ENCODE data around the gene KHDC1L.
"Not testable (repeated sequence)": the region's sequence is repeated elsewhere in the genome, so short reads cannot be mapped to it uniquely, and the experiment has no call there.

KHDC1L gene, protein sequence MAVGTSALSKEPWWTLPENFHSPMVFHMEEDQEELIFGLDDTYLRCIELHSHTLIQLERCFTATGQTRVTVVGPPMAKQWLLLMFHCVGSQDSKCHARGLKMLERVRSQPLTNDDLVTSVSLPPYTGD
- total RNA-seq = 0 reads per million in 2 experiments

DNA sequence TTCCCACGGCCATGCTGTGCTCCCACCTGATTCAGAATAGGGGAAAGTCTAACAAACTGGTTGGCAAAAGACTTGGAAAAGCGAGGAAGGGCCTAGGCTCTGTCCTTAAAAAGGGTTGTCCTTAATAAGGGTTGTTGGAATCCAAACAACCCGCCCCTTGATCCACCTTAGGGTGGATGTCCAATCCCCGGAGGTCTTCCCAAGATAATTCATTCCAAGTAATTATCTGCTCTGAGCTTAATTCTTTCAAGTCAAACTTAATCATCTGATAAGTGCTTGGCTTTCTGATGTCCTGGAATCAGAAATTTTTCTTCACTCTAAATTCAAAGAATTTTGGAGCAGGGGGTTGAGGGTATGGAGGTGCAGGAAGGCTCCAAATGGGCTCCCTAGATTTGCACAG, at the start of gene KHDC1L:
TSS of gene KHDC1L (minus strand) at position 101 of the 400 bp plus-strand sequence. CDS start at position 13, 88 bp downstream.
- no peak for DNase-seq (ENCODE audit: low read depth)

DNA sequence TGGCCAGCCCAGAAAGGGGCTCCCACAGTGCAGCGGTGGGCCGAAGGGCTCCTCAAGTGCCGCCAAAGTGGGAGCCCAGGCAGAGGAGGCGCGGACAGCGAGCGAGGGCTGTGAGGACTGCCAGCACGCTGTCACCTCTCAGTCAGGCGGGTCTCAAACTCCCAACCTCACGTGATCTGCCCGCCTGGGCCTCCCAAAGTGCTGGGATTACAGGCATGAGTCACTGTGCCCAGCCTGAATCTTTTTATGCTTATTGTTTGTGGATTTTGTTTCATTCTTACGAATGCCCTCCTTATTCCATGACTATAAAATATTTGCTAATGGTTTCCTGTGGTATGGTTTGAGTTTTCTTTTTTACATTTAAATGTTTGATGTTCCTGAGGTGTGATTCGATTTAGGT, 44.0 kb upstream of the KHDC1L start:
- DNase-seq (ENCODE audit: low read depth) = not testable (repeated sequence)

DNA sequence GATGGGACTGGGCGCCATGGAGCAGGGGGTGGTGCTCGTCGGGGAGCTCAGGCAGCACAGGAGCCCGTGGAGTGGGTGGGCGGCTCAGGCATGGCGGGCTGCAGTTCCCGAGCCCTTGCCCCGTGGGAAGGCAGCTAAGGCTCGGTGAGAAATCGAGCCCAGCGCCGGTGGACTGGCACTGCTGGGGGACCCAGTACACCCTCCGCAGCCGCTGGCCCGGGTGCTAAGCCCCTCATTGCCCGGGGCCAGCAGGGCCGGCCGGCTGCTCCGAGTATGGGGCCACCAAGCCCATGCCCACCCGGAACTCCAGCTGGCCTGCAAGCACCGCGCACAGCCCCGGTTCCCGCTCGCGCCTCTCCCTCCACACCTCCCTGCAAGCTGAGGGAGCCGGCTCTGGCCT, 43.6 kb upstream of the KHDC1L start:
- DNase-seq (ENCODE audit: low read depth) = not testable (repeated sequence)

DNA sequence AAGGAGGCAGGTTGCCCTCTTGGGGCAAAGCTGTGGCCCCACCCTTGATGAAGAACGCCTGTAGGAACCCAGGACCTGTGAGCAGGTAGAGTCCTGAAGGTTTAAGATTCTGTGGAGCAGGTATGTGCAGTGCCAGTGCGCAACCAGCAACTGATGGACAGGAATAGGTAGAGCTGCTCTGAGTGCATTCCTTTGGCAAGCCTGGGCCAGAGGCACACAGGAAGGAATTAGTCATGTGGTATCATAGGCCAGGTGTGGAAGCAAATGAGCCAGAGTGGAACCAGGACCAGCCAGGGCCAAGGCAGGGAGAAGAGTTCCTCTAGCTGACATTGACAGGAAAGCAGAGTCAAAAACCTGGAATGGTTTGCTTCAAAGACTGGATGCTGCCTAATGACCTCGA, 39.1 kb upstream of the KHDC1L start:
- no peak for DNase-seq (ENCODE audit: low read depth)

DNA sequence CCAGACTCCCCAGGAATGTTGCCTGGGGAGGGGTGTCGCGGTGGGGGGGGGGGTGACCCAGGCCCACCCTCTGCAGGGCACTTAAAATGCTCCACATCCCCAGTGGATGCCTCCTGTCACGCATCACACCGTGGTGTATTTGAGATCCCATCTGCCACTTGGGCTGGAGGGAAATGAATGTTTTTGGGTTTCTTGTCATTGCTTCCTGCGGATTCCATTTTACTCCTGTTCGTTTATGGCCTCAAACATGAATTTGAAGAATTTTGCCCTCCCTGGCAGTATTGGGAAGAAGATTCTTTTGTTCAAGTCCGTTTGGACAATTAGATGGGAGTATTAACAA, 38.2 kb upstream of the KHDC1L start:
- DNase-seq (ENCODE audit: low read depth) = no peak

DNA sequence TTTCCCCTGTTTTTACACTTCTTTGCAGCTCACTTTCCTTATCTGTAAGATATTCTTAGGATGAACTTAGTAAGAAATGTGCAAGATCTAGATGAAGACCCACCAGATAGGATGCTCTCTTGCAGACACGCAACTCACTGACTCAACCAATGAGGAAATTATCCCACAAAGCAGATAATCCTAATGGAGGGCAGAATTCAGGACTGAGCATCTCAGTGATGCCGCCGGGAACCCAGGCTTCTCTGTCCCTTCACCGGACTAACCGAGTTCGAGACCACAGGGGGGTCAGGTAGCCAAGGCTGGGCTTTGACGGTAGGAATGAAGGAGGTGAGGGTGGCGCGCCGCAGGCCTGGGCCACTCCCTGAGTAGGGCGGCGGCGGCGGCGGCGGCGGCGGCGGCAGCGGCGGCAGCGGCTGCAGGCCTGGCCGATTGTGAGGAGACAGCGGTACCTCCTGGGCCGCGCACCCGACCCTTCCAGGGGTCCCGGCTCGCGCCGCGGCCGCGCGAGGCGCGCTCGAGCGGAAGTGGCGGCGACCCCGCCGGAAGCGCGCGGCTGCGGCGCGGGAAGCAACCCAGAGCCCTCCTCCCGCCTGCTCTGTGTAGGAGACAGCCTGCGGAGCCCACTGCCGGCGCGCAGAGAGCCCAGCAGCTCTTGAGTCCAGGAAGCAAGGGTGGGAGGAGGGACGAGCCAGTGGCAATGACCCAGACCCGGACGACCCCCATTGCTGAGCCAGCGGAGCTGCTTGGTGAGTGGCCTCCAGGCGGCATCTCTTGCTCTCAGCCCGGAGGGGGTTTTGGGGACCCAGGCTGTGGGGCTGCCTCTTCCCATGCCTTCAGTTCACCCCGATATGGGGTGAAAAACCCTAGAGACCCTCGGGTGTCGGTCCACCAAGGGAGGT, 37.6 kb upstream of the KHDC1L start, which contains the start of gene KHDC1:
TSS of gene KHDC1 (minus strand) at position 526 of the 899 bp plus-strand sequence. CDS start 20,679 bp downstream, outside the sequence.
- peak; percentile 24 for DNase-seq (ENCODE audit: low read depth)

DNA sequence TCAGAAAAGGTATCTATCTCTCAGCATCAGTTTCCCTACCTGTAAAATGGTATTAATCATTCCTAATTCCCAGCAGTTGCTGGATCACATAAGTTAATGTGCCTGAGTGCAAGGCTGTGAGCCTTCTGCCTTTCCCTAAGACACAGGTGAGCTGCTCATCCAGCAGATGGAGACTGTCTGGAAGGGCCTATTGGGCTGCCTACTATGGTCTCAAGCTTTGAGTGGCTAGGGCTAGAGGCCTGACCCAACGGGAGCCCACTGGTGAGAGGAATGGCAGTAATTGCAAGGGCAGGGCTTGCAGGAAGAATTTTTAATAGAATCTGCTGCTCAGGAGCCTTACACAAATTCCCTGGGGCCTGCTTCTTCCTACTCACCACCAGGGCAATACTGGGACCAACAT, 33.4 kb upstream of the KHDC1L start:
- no peak for DNase-seq (ENCODE audit: low read depth)

DNA sequence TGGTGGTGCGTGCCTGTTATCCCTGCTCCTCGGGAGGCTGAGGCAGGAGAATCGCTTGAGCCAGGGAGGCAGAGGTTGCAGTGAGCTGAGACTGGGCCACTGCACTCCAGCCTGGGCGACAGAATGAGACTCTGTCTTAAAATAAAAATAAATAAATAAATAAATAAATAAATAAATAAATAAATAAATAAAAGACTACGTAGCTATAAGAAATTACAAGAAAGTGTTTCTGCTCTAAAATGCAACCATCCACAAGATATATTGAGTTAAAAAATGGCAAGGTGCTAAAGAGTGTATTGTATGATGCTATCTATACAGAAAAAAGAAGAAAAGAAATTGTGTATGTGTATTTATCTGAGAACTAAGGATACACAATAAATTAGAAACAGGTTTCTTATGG, 29.0 kb upstream of the KHDC1L start:
- DNase-seq (ENCODE audit: low read depth) = not testable (repeated sequence)

DNA sequence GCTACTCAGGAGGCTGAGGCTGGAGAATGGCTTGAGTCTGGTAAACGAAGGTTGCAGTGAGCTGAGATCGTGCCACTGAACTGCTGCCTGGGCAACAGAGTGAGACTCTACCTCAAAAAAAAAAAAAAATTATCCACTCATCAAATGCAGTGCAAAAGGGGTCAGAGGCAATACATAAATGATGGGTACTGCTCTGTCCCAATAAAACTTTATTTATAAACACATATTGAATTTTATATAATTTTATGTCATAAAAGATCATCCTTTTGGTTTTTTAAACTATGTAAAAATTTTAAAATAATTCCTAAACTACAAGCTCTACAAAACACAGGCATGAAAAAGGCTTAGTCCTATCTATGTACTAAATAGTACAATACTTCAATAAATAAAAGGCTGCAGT, 27.4 kb upstream of the KHDC1L start:
- DNase-seq (ENCODE audit: low read depth) = no peak

DNA sequence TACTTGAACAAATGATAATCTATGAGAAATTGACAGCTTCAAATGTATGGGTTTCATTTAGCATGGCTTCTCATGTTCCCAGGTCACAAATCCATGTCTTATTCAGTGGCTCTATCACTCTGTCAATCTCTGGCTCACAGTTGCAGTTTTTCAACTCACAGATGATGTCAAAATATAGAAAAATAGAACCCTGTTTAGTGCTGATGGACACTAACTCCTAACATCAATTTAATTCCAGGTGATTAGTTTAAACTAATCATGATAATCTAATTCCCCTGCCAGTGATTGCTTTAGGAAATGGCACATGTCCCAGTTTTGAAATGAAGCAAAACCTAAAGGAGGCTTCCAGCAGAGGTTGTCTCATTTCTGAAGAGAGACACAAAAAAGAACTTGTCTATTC, 24.7 kb upstream of the KHDC1L start:
- DNase-seq (ENCODE audit: low read depth) = no peak

DNA sequence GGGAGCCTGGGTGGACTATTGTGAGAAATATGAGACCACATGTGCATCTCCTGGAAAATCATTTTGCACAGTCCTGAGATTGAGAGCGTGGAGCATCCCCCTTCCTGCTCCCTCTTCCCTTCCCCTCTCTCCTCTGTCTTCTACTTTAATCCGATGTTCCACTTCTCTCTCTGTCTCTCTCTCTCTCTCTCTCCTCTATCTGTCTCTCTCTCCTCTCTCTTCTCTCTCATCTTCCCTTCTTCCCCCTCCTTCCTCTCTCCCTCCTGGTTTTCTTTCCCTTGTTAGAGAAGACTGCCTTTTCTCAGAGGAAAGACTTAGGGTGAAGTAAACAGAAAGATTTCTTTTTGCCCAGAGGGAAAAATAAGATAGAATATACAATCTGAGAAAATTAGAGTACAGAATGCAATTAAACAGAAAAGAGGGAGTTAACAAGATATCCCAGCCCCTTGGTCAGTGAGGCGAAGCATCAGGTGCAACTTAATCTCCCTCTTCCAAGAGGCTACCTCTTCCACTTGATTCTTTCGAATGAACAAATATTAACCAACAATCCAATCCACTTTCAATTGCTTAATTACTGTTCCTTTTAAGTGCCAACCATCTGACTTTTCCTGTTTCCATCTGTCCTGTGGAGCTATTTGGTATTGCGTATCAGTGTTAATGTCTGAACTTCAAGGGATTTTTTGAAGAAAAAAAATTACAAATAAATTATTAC, 23.1 kb upstream of the KHDC1L start:
- DNase-seq (ENCODE audit: low read depth) = no peak

DNA sequence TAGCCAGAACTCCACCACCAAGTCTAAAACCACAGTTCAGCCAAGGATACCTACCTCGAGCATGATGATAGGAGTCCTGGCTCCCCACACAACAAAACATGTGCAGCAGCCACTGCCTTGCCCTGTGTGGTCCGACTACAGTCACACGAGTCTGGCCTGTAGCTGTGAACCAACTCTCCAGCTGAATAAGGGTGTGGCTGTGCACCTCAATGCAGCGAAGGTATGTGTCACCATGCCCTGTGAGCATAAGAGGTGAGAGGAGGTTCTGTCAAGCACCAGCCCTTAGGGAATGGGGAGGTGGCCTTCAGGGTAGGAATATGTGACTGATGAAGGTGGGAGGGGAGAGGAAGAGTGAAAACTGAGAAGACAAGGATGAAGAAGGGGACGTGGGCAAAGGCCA, 16.7 kb upstream of the KHDC1L start:
- no peak for DNase-seq (ENCODE audit: low read depth)

DNA sequence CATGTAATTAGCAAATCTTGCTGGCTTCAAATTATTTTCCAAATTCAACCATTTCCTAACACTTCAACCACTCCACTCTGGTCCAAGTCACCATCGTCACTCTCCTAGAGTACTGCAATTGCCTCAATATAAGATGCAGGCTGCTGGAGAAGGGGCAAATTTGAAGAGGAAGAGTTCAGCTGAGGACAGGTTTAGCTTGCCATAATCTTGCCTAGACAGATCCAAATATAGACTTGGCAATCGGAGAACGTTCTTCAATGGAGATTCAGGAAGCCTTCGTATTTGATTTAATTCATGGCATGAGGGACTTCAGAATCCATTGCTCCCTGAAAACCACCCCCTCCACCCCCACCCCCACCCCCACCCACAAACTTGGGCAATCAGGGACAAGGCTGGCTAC, 15.4 kb upstream of the KHDC1L start:
- DNase-seq (ENCODE audit: low read depth) = no peak

DNA sequence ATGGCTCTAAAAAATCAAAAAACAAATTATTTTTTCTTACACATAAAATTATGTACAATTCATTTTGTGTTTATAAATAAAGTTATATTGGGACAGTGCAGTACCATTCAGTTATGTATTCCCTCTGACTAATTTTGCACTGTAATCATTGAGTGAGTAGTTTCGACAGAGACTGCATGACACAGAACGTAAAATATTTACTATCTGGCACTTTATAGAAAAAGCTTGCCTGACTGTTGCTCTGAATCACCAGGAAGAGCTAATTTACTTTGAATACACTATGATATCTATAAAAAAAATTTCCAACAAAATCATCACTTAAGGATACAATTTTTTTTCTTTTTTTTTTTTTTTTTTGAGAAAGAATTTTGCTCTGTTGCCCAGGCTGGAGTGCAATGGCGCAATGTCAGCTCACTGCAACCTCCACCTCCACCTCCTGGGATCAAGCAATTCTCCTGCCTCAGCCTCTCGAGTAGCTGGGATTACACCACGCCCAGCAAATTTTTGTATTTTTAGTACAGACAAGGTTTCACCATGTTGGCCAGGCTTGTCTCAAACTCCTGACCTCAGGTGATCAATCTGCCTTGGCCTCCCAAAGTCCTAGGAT, 11.0 kb upstream of the KHDC1L start:
- no peak for DNase-seq (ENCODE audit: low read depth)

DNA sequence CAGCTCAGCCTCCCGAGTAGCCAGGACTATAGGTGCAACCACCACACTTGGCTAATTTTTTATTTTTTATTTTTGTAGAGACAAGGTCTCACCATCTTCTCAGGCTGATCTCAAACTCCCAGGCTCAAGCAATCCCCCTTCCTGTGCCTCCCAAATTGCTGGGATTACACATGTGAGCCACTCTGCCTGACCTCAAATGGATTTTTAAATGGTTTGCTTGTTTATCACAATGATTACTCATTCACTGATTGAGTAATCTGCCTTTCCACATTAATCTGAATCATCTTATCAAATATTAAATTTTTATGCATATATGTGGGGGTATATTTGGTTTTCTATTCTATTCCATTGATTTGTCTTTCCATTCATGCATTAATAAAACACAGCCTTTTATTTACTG, 9.4 kb upstream of the KHDC1L start:
- DNase-seq (ENCODE audit: low read depth) = no peak

DNA sequence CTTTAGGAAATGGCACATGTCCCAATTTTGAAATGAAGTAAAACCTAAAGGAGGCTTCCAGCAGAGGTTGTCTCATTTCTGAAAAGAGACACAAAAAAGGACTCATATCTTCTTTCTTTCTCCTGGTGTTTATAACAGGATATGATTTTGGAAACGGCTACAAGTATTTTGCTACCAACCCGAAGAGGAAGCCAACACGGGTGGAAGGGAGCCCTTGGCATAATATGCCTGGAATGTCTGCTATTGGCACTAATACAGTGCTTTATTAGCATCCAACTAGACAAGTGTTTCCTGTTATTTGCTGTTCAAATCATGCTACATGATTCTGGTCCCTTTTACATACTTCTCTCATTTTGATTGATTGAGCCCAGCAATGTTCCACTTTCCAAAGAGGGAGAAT, 8.7 kb upstream of the KHDC1L start:
- not testable (repeated sequence) for DNase-seq (ENCODE audit: low read depth)

DNA sequence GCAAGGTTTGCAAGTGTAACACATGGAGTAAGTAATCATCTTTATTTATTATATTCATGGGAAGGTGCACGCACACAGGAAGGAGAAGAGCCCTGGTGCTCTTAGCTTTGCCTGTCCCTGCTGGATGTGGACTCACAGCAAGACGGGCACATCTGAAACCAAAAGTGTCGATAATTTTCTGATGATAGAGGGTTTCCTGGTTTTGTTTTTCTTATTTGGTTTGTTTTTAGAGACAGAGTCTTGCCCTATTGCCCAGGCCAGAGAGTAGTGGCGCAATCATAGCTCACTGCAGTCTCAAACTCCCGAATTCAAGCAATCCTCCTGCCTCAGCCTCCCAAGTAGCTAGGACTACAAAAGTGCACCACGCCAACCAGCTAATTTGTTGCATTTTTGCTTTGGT, 7.8 kb upstream of the KHDC1L start:
- no peak for DNase-seq (ENCODE audit: low read depth)

DNA sequence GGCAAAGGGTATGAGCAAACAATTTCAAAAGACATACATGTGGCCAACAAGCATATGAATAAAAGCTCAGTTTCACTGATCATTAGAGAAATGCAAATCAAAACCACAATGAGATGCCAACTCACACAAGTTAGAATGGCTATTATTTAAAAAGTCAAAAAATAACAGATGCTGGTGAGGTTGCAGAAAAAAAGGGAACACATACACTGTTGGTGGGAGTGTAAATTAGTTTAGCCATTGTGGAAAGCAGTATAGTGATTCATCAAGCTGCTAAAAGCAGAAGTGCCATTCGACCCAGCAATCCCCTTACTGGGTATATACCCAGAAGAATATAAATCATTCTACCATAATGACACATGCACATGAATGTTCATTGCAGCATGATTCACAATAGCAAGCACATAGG, 6.7 kb upstream of the KHDC1L start:
- DNase-seq (ENCODE audit: low read depth) = no peak

DNA sequence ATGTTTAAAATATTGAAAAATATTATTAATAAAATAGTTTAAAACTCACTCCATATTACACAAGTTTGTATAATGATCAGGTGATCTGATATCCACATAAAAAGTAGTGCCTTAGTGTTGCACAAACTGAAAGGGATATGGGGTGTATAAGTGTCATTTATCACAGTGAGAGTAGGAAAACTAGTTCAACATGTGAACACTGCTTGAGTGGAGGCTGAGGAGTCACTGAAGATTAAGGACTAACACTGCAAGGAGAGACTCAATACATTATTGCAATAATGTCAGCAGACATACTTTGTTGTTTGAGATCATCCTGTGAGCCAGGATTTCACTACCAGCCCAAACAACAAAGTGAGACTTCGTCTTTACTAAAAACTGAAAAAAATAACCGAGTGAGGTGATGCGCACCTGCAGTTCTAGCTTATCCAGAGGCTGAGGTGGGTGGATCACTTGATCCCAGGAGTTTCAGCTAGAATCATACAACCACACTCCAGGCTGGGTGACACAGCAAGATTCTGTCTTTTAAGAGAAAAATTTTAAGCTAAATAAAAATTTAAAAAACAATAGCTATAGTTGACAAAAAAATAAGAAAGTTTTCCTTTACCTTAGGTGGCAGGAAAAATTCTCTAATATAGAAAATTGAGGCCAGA, 2.4 kb upstream of the KHDC1L start:
- no peak for DNase-seq (ENCODE audit: low read depth)

DNA sequence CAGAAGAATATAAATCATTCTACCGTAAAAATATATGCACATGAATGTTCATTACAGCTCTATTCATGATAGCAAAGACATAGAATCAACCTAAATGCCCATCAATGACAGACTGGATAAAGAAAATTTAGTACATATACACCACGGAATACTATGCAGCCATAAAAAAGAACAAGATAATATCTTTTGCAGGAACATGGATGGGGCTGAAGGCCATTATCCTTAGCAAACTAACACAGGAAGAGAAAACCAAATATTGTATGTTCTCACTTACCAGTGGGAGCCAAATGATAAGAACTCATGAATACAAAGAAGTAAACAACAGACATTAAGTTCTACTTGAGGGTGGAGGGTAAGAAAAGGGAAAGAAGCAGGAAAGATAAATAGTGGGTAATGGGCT, 8.4 kb downstream of the KHDC1L start:
- DNase-seq (ENCODE audit: low read depth) = no peak

DNA sequence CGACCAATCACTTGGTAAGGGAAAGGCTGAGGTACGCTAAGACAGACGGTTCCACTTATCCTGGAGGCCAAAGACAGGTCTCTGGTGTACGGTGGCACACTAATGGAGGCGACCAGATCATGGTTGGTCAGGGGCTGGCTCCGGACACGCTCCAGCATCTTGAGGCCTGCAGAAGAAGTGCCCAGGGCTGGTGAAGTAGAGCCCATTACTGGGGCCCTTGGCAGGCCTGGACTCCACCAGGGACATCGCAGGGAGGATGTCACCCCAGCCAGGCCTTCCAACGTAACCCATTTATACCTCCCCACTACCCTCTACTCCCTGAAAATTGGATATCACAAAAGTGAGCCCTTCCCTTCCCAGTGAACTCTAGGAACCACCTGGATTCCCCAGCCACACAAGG, 16.2 kb downstream of the KHDC1L start:
- DNase-seq (ENCODE audit: low read depth) = no peak

DNA sequence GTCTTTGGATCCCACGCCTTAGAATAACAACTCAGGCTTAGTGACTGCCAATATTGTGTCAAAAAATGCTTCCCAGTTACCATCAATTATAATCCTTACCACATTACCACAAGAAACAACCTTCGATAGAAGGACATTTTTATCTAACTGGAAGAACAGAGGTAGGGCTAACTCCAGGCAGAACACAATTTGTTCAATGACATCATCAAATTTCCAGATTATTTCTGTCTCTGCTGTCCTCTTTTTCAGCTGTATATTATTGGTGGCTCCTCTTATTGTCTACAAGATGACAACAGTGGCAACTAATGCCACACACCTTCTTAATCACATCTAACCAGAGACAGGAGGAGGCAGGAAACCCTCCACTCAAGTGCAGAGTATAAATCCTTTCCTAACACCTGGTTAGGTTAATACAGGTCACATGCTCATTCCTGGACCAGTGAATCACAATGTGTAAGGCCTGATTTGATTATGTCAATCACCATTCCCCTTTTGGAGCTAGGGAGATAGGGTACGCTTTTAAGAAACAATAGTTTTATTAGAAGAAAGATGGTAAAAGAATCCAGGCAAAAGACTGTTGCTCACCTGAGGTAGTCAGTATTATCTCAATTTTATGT, 18.0 kb downstream of the KHDC1L start:
- DNase-seq (ENCODE audit: low read depth) = no peak
